PC-3 (cell line): ENCODE results near the gene ZCCHC24. TPM values are rescaled to one million over a fixed set of nuclear protein-coding genes. Genes with fewer than 3 reads are reported as not detected.

Experiments
- ATAC-seq: fragments of 200-7000 bp; cut with Tn5 transposase; 2 replicates; pipeline ENCODE4 v1.9.1; 2020; ENCODE audit warnings: mild to moderate bottlenecking, moderate library complexity
- BruUV-seq: library from RNA; stranded (reverse); fragments of 400-500 nt; replicated peaks from 2 replicates; lab custom pipeline; 2021; lab: Mats Ljungman, UMichigan
- CTCF ChIA-PET: fragments of 300-600 bp; sonication (Branson Sonifier 250); formaldehyde crosslinking; loops from one replicate; lab custom pipeline; 2022; ENCODE audit warnings: antibody characterized with exemption; lab: Charles Lee
- POLR2A ChIA-PET: fragments of 300-600 bp; sonication (Branson Sonifier 250); formaldehyde crosslinking; loops from one replicate; lab custom pipeline; 2022; ENCODE audit warnings: antibody characterized with exemption; ENCODE audit not compliant: unreplicated experiment; lab: Charles Lee
- DNase-seq: peaks from one replicate; pipeline ENCODE4 v3.0.0-alpha.2; 2015
- H2AFZ ChIP-seq: fragments of 300-600 bp; sonication (generic); 2 replicates; pipeline ENCODE4 v1.6.0; 2016; ENCODE audit warnings: antibody characterized with exemption, low read length
- H3F3A ChIP-seq: fragments of 300-600 bp; sonication (generic); one replicate; pipeline ENCODE4 v1.6.0; 2017; ENCODE audit warnings: antibody characterized with exemption, low read length, control low read depth, mild to moderate bottlenecking; ENCODE audit not compliant: unreplicated experiment
- H3K27ac ChIP-seq: fragments of 300-600 bp; sonication (generic); 2 replicates; pipeline ENCODE4 v1.5.1; 2016; ENCODE audit warnings: mild to moderate bottlenecking, low read length
- H3K27me3 ChIP-seq: fragments of 300-600 bp; sonication (generic); 2 replicates; pipeline ENCODE4 v1.6.1; 2016; ENCODE audit warnings: low read length, mixed read lengths
- H3K36me3 ChIP-seq: fragments of 300-600 bp; sonication (generic); 2 replicates; pipeline ENCODE4 v1.6.1; 2016; ENCODE audit warnings: low read depth, mixed run types, low read length, mixed read lengths
- H3K4me1 ChIP-seq: fragments of 300-600 bp; sonication (generic); 2 replicates; pipeline ENCODE4 v1.5.1; 2016; ENCODE audit warnings: low read length; ENCODE audit not compliant: insufficient read depth
- H3K4me2 ChIP-seq: fragments of 300-600 bp; sonication (generic); 2 replicates; pipeline ENCODE4 v1.6.0; 2016; ENCODE audit warnings: low read length
- H3K4me3 ChIP-seq: fragments of 300-600 bp; sonication (generic); 2 replicates; pipeline ENCODE4 v1.5.1; 2016; ENCODE audit warnings: mild to moderate bottlenecking, low read length, mixed read lengths
- H3K79me2 ChIP-seq: fragments of 300-600 bp; sonication (generic); 2 replicates; pipeline ENCODE4 v1.6.1; 2017; ENCODE audit warnings: low read length, mixed read lengths
- H3K9ac ChIP-seq: fragments of 300-600 bp; sonication (generic); 2 replicates; pipeline ENCODE4 v1.6.0; 2016; ENCODE audit warnings: mild to moderate bottlenecking, low read length
- H3K9me2 ChIP-seq: fragments of 300-600 bp; sonication (generic); replicated peaks from 2 replicates; pipeline ENCODE4 v1.6.1; 2016; ENCODE audit warnings: mixed run types, low read length, mixed read lengths
- H3K9me3 ChIP-seq: fragments of 300-600 bp; sonication (generic); 2 replicates; pipeline ENCODE4 v1.6.1; 2016; ENCODE audit warnings: low read length, mixed read lengths
- H4K20me1 ChIP-seq: fragments of 300-600 bp; sonication (generic); 2 replicates; pipeline ENCODE4 v1.6.1; 2016; ENCODE audit warnings: low read length, mixed read lengths
- CTCF ChIP-seq: fragments of 300-600 bp; sonication (generic); conservative IDR thresholded peaks from 2 replicates; pipeline ENCODE4 v1.5.1; 2017; ENCODE audit warnings: antibody characterized with exemption, low read depth, mild to moderate bottlenecking, low read length
- EZH2 ChIP-seq: fragments of 300-600 bp; sonication (generic); IDR thresholded peaks from one replicate; pipeline ENCODE4 v1.6.1; 2017; ENCODE audit warnings: antibody characterized with exemption, mild to moderate bottlenecking, low read length; ENCODE audit not compliant: unreplicated experiment
- EZH2phosphoT487 ChIP-seq: fragments of 300-600 bp; sonication (generic); IDR thresholded peaks from 2 replicates; pipeline ENCODE4 v1.6.1; 2018; ENCODE audit warnings: mild to moderate bottlenecking, antibody characterized with exemption, low read length, borderline replicate concordance
- intact Hi-C: fragments of 100-400 bp; cut with micrococcal nuclease; formaldehyde crosslinking; loops from 2 replicates; pipeline ENCODE4 v1.9.0; 2023
- total RNA-seq: library from RNA; depleted of rRNA; stranded (reverse); fragments of >200 nt; gene quantifications from 2 replicates; pipeline ENCODE4 v1.2.3, GENCODE V29; 2014

Gene ZCCHC24
- total RNA-seq, 1 experiment from 2014 or later: 32.9 TPM

- no peak for TF ChIP-seq EZH2
- TF ChIP-seq CTCF: no peak
- no peak for TF ChIP-seq EZH2phosphoT487
- Histone ChIP-seq H3F3A (no peaks in the 10 kb centered on the region), H3K27ac (no peak overlapping the region), H2AFZ (no peak overlapping the region), H3K4me2 (no peak overlapping the region), H3K4me3 (no peak overlapping the region), H3K9me2 (no peaks in the 10 kb centered on the region), H4K20me1 (no peaks in the 10 kb centered on the region), H3K4me1 (peaks cover 10% of the 10 kb centered on the region), H3K27me3 (no peaks in the 10 kb centered on the region), H3K36me3 (no peaks in the 10 kb centered on the region; the same call in 1 of the 2 replicates), H3K9ac (no peak overlapping the region), H3K9me3 (no peaks in the 10 kb centered on the region), H3K79me2 (no peaks in the 10 kb centered on the region)
- DNase-seq: no peak
- ChIA-PET POLR2A (no interaction called here), CTCF (interaction anchor here (0.5 to 1.3 kb wide), 3 partner anchors 24 to 89 kb away, joined by 3 read pairs; no protein-coding TSS in a partner anchor)
- no peak for ATAC-seq
- intact Hi-C loops: no loop called here
- no TSS peak for BruUV-seq
Measured at GRCh38 chr10:79398642-79399041, 46.8 kb downstream of the ZCCHC24 start.

GRCh38 chr10:79397575-79398303 is 47.7 kb downstream of the ZCCHC24 start:
- POLR2A ChIA-PET: no interaction called here
- no peak overlapping the region for H3K4me3 ChIP-seq
- H3K4me2 ChIP-seq: no peak overlapping the region
- BruUV-seq: no TSS peak
- TF ChIP-seq EZH2: no peak
- TF ChIP-seq CTCF: no peak
- CTCF ChIA-PET: interaction anchor here (1.3 kb wide), 1 partner anchor 70 kb away, joined by 3 read pairs; no protein-coding TSS in a partner anchor
- no peaks in the 10 kb centered on the region for H3F3A ChIP-seq
- no peak for ATAC-seq
- no peaks in the 10 kb centered on the region for H3K9me3 ChIP-seq
- H4K20me1 ChIP-seq: no peaks in the 10 kb centered on the region
- H3K36me3 ChIP-seq: no peaks in the 10 kb centered on the region; the same call in 1 of the 2 replicates
- H3K27ac ChIP-seq: no peak overlapping the region
- no peaks in the 10 kb centered on the region for H3K79me2 ChIP-seq
- peaks cover 1% of the 10 kb centered on the region for H3K4me1 ChIP-seq
- no peaks in the 10 kb centered on the region for H3K9me2 ChIP-seq
- no peak overlapping the region for H3K9ac ChIP-seq
- no peaks in the 10 kb centered on the region for H3K27me3 ChIP-seq
- DNase-seq: no peak
- H2AFZ ChIP-seq: no peak overlapping the region
- intact Hi-C loops: no loop called here

GRCh38 chr10:79397051-79397450 is 48.4 kb downstream of the ZCCHC24 start:
- ATAC-seq (no peak), DNase-seq (no peak)
- Histone ChIP-seq H3F3A (no peaks in the 10 kb centered on the region), H3K36me3 (no peaks in the 10 kb centered on the region; the same call in 1 of the 2 replicates), H3K4me2 (no peak overlapping the region), H3K4me3 (no peak overlapping the region), H3K27ac (no peak overlapping the region), H3K27me3 (no peaks in the 10 kb centered on the region), H2AFZ (no peak overlapping the region), H3K9me3 (no peaks in the 10 kb centered on the region), H3K9me2 (no peaks in the 10 kb centered on the region), H4K20me1 (no peaks in the 10 kb centered on the region), H3K79me2 (no peaks in the 10 kb centered on the region), H3K9ac (no peak overlapping the region), H3K4me1 (no peaks in the 10 kb centered on the region)
- CTCF ChIA-PET: no interaction called here
- POLR2A ChIA-PET: no interaction called here
- BruUV-seq: no TSS peak
- no peak for TF ChIP-seq EZH2phosphoT487
- TF ChIP-seq EZH2: no peak
- no peak for TF ChIP-seq CTCF
- intact Hi-C loops: no loop called here
